Rectal smooth muscle tissue (tissue), 1 donor: ENCODE results near the gene SLC34A3.

Experiments used
- H3K27ac ChIP-seq: one replicate; pipeline ENCODE4 v1.7.0; 2013; ENCODE audit warnings: low read depth, low read length, inconsistent platforms
- H3K27me3 ChIP-seq: one replicate; pipeline ENCODE4 v1.7.0; 2013; ENCODE audit warnings: low read length; ENCODE audit not compliant: control insufficient read depth, insufficient read depth
- H3K36me3 ChIP-seq: one replicate; pipeline ENCODE4 v1.7.0; 2013; ENCODE audit warnings: low read length; ENCODE audit not compliant: control insufficient read depth, insufficient read depth
- H3K4me1 ChIP-seq: one replicate; pipeline ENCODE4 v1.7.0; 2013; ENCODE audit warnings: low read length; ENCODE audit not compliant: control insufficient read depth, insufficient read depth
- H3K4me3 ChIP-seq: one replicate; pipeline ENCODE4 v1.7.0; 2013; ENCODE audit warnings: low read length
- H3K9ac ChIP-seq: one replicate; pipeline ENCODE4 v1.7.0; 2013; ENCODE audit warnings: low read length

Gene SLC34A3

DNA sequence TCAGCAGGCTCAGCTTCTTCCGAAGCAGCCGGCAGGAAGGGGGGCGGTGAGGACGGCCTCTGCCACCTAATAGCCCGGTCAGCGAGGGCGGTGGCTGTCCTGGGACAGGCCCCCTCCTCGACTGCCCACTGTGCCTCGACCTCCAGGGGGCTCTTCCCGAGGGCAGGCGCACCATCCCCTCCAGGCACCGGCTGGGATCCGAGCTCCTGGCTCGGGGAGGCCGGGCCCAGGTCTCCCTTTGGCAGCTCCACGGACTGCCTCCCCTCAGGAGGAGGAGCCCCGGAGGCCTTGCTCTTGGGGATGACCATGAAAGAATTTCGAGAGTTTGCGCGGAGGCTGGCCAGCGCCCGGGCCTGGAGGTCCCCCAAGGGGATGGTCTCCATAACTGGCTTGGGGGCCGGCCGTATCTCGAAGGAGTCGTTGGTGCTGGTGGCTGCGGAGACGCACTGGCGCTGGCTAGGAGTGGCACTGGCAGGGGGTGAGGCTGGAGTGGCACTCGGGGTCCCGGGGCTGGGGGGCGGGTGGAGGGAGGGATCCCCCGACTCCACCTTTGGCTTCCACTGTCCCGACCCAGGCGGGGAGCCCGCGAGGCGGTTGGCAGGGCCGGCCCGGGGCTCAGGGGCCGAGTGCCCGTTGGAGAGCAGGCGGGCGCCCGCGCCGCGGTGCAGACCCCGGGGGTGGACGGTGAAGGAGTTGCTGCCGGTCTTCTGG lies 31.1 kb upstream of the SLC34A3 start:
- Histone ChIP-seq H3K27me3 (no peaks in the 10 kb centered on the region), H3K4me1 (peaks cover 20% of the 10 kb centered on the region), H3K4me3 (peak overlapping the region; percentile 52), H3K27ac (no peak overlapping the region), H3K36me3 (no peaks in the 10 kb centered on the region), H3K9ac (no peak overlapping the region)

DNA sequence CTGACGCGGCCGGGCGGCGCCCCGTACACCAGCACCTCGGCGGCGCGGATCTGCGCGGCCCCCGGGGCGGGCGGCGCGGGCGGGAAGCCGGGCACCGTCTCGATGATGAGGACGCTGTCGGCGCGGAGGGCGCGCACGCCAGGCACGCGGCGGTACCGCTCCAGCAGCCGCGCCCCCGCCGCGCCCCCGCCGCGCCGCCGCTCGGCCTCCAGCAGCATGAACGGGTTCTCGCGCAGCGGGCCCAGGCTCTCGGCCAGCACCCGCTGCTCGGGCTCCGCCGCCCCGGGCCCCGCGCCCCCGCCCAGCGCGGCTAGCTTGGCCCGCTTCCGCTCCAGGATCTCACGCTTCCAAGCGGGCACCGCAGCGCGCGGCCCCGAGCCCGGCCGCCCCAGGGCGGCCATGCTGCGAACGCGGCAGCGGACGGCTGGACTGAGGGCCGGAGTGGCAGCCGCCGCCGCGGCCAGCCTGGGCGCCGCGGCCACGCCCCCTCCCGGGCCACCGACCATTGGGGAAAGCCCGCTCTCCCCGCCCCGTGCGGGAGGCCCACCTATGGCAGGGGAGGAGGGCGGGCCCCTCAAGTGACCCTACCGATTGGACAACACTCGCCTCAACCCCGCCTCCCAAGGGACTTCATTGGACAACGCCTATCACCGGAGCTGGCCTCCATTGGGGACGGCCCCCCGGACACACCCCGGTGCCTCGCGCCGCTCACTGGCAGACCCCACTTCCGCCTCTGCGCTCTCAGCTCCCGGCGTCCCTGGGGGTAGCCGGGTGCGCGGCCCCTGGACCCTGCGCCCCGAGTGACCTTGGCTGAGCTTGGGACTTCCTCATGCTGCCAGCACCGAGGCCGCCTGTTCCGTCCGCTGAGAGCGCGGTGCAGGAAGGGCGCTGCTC lies 30.1 kb upstream of the SLC34A3 start, which contains the start of gene TPRN:
Gene TPRN, minus strand, starts transcription at position 431 of the 894 bp plus-strand sequence. Its CDS starts 30 bp downstream, at position 401.
- Histone ChIP-seq H3K4me3 (peak within 1 kb of the TSS; percentile 84), H3K27me3 (no peaks in the 10 kb centered on the region), H3K27ac (peak within 1 kb of the TSS; percentile 58), H3K36me3 (no peaks in the 10 kb centered on the region), H3K4me1 (peaks cover 23% of the 10 kb centered on the region), H3K9ac (peak within 1 kb of the TSS; percentile 80)

DNA sequence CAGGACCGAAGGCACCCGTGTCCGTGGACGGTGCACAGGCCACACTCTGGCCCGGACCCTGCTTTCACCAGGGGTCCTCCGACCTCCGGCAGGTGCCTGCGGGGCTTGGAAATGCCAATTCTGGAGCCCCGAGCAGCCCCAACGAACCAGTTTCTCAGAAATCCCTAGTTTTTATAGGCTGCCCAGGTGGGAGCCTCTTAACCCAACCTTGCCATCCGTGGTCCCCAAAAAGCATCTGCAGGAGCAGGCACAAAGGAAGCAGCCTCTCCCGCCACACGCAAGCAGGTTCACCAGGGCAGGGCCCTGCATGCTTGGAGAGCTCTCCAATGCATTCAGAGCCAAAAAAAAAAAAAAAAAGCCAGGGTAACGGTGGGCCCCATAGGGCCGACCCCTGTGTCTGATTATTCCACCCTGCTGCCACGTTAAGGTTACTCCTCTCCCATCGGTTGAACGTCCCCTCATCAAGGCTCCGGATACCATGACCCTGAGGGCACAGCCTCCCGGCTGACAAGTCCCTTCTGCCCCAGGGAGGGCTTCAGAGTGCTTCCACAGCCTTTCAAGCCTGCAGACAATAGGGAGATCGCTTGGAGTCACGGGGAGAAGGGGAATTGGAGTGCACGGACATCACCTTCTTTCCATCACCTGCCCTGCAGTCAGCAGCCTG lies 29.4 kb upstream of the SLC34A3 start:
- Histone ChIP-seq H3K4me3 (peak overlapping the region; percentile 84), H3K27ac (peak overlapping the region; percentile 58), H3K4me1 (peaks cover 28% of the 10 kb centered on the region), H3K27me3 (no peaks in the 10 kb centered on the region), H3K9ac (peak overlapping the region; percentile 80), H3K36me3 (no peaks in the 10 kb centered on the region)

DNA sequence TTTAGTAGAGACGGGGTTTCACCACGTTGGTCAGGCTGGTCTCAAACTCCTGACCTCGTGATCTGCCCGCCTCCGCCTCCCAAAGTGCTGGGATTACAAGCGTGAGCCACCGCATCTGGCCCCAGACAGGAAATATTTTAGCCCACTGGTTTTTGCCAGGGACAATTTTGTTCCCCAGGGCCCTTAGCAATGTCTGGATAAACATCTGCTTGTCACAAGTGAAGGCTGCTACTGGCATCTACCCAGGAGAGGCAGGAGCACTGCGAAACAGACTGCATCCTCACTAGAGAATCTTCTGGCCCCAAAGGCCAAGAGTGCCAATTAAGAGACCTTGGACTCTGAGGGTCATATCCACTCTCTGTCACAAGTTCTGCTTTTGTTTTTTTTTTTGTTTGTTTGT lies 27.7 kb upstream of the SLC34A3 start:
- no peak overlapping the region for H3K4me3 ChIP-seq
- H3K27ac ChIP-seq, result no peak overlapping the region
- H3K9ac ChIP-seq, result no peak overlapping the region

DNA sequence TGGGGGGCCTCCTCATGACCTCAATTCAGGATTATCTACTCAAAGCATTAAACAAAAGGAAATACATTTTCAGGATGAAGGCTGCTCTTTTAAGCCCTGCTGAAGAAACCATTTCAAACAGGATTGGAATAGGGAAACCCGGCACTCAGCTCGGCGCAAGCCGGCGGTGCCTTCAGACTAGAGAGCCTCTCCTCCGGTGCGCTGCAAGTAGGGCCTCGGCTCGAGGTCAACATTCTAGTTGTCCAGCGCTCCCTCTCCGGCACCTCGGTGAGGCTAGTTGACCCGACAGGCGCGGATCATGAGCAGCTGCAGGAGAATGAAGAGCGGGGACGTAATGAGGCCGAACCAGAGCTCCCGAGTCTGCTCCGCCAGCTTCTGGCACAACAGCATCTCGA lies 26.0 kb upstream of the SLC34A3 start:
- Histone ChIP-seq H3K36me3 (no peaks in the 10 kb centered on the region), H3K27ac (peak overlapping the region; percentile 79), H3K4me1 (peaks cover 30% of the 10 kb centered on the region), H3K4me3 (peak overlapping the region; percentile 89), H3K27me3 (no peaks in the 10 kb centered on the region), H3K9ac (peak overlapping the region; percentile 74)

More for the DNA sequence above, 27.7 kb upstream of the SLC34A3 start:
- H3K4me1 ChIP-seq, result peaks cover 34% of the 10 kb centered on the region
- H3K27me3 ChIP-seq, result no peaks in the 10 kb centered on the region
- H3K36me3 ChIP-seq, result no peaks in the 10 kb centered on the region

DNA sequence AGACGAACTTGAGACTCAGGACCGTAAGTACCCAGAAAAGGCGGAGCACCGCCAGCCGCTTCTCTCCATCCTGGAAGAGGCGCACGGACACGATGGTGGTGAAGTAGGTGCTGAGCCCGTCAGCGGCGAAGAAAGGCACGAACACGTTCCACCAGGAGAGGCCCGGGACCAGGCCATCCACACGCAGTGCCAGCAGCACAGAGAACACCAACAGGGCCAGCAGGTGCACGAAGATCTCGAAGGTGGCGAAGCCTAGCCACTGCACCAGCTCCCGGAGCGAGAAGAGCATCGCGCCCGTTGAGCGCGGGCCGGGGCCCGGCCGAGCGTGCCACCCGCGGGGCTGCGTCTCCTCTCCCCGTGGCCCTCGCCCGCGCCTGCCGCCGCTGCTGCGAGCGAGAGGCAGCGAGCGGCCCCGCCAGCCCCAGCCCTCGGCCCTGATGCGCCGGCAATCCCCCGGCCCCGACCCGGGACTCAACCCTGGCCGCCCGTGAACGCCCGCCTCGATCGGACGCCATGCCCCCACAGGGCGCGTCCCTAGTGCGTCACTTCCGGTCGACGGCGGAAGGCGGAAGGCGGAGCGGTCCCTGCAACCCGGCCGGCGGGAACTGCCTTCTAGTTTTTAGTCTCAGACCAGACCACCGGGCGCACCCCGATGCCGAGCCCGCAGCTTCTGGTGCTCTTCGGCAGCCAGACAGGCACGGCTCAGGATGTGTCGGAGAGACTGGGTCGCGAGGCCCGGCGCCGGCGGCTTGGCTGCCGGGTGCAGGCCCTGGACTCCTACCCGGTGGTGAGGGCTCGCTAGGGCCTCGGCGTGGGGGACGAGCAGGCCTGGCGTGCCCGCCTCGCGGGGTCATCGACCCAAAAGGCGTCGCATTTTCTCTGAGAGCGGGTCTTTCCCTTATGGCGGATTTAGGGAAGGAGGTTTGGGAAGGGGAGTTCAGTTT lies 25.3 kb upstream of the SLC34A3 start, which contains the start of the genes NDOR1 and TMEM203:
Gene NDOR1, plus strand, starts transcription at position 575 of the 944 bp plus-strand sequence. Its CDS starts 78 bp downstream, at position 653.
Gene TMEM203, minus strand, starts transcription at position 523 of the 944 bp plus-strand sequence. Its CDS starts 234 bp downstream, at position 289.
- no peaks in the 10 kb centered on the region for H3K36me3 ChIP-seq
- H3K27me3 ChIP-seq, result no peaks in the 10 kb centered on the region
- H3K27ac ChIP-seq, result peak within 1 kb of the TSS; percentile 79
- peaks cover 30% of the 10 kb centered on the region for H3K4me1 ChIP-seq
- H3K9ac ChIP-seq, result peak within 1 kb of the TSS; percentile 81
- peak within 1 kb of the TSS; percentile 89 for H3K4me3 ChIP-seq

DNA sequence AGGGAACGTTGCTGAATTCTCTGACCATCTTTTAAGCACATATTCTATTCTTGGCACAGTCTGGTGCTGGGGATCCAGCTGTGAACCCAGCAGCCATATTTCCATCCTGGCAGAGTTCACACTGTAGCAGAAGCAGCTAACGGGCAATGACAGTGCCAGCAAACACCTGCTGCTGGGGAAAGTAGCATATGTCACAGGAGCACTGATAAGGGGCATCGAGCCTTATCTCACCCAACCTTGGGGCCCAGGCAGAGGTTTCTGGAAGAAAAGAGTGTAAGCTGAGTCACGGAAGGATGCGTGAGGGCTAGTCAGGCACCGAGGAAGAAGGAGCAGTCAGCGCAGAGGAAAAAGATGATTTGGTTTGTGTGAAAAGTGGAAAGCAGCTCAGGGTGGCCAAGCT lies 24.1 kb upstream of the SLC34A3 start:
- Histone ChIP-seq H3K27me3 (no peaks in the 10 kb centered on the region), H3K27ac (no peak overlapping the region), H3K9ac (no peak overlapping the region), H3K4me1 (peaks cover 24% of the 10 kb centered on the region), H3K36me3 (no peaks in the 10 kb centered on the region), H3K4me3 (peak overlapping the region; percentile 89)

DNA sequence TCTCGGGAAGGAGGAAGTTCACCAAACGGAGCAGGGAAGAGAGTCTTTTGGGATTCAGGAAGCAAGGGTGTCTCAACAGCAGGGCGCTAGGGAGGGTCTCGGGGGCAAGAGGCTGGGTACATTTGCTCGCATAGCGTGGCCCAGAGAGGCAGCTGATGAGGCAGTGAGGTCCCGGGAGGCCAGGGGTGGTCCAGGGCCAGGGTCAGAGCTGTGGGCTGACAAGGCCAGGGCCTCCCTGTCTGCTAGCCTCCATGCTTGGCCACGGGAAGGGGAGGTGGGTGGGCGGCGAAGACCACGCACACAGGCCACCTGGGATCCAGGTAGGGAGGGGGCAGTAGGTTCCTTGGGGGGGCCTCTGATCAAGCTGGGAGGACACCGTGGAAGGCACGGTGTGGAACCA lies 19.2 kb upstream of the SLC34A3 start:
- no peaks in the 10 kb centered on the region for H3K27me3 ChIP-seq
- no peak overlapping the region for H3K27ac ChIP-seq
- H3K4me1 ChIP-seq, result peaks cover 4% of the 10 kb centered on the region
- peaks cover 2% of the 10 kb centered on the region for H3K36me3 ChIP-seq
- H3K9ac ChIP-seq, result no peak overlapping the region
- no peak overlapping the region for H3K4me3 ChIP-seq

DNA sequence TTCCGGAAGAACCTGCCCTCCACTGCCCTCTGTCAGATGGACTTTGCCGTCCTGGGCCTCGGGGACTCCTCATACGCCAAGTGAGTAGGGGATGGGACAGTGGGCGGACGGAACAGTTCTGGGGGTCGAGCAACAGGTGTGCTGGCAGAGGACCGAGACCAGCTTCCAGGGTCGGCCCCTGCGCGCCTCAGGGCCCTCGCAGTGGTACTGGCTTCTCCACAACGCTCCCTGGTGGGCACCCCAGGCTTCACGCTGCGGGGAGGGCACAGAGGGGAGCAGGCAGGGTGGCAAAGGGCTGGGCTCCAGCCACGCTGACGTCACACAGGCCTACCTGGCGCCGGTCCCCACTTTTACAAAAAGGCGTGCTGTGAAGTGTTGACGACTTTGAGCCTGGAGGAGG lies 18.2 kb upstream of the SLC34A3 start:
- H3K9ac ChIP-seq, result no peak overlapping the region
- H3K27ac ChIP-seq, result no peak overlapping the region
- no peaks in the 10 kb centered on the region for H3K27me3 ChIP-seq
- H3K4me3 ChIP-seq, result no peak overlapping the region
- H3K4me1 ChIP-seq, result no peaks in the 10 kb centered on the region
- H3K36me3 ChIP-seq, result peaks cover 2% of the 10 kb centered on the region

DNA sequence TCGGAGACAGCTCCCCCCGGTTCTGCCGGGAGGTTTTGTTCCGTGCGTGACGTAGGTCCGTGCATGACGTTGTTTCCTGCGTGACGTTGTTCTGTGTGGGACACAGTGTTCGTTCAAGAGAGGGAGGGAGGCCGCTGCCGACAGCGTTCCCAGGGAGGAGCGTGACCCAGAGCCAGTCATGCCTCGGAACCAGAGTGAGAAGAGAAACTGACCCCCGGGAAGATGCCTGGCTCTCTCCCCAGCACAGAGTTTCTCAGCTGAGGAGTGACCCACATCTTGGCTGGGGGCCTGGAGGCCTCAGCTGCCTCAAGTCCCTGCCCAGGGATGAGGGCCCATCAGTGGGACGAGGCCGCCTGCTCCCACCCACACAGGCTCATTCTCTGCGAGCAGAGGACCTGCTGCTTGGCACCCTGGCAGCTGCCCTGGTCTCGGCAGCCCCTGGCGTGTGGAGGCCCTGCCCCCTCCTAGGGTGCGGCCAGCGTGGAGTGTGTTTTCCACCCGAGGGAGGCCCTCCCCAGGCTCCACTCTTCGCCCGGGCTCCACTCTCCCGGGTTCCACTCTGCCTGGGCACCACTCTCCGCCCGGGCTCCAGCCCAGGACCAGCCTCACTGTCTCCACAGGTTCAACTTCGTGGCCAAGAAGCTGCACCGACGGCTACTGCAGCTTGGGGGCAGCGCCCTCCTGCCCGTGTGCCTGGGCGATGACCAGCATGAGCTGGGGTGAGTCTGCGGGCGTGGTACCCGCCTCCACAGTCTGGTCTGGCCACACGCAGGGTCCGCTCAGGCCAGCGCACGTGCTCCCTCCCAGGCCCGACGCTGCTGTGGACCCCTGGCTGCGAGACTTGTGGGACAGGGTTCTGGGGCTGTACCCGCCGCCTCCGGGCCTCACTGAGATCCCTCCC lies 17.3 kb upstream of the SLC34A3 start:
- H3K27me3 ChIP-seq, result no peaks in the 10 kb centered on the region
- H3K27ac ChIP-seq, result no peak overlapping the region
- no peak overlapping the region for H3K4me3 ChIP-seq
- H3K9ac ChIP-seq, result no peak overlapping the region
- H3K4me1 ChIP-seq, result no peaks in the 10 kb centered on the region
- peaks cover 2% of the 10 kb centered on the region for H3K36me3 ChIP-seq

DNA sequence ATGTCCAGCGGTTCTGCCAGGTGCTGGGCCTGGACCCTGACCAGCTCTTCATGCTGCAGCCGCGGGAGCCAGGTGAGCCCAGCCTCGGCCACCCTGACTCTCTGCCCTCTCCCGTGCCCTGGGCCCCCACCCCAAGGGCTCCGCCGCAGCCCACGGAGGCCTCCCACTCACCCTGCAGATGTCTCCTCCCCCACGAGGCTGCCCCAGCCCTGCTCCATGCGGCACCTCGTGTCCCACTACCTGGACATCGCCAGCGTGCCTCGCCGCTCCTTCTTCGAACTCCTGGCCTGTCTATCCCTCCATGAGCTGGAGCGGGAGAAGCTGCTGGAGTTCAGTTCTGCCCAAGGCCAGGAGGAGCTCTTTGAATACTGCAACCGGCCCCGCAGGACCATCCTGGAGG lies 16.1 kb upstream of the SLC34A3 start:
- Histone ChIP-seq H3K9ac (no peak overlapping the region), H3K27ac (no peak overlapping the region), H3K4me1 (no peaks in the 10 kb centered on the region), H3K36me3 (peaks cover 2% of the 10 kb centered on the region), H3K4me3 (no peak overlapping the region), H3K27me3 (no peaks in the 10 kb centered on the region)
